Measurements from ENCODE around the gene FARS2.

DNA sequence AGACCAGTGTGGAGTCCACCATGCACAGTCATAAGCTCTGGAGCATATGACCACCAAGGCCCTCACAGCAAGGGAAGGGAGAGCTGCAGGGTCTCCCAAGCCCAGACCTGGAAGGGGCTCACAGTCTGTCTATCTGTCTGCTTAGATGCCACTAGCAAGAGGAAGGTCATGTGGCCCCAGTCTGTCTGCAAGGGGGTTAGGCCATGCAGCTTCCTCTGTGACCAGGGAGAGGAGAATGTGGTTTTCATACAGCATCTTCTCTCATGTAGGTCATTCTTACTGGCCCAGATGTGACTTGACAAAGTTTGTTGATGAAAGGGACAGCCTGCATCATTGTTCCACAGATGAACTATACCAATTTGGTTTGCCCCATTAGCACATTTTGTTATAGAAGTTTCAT, 260.8 kb downstream of the FARS2 start:
- TF ChIP-seq TAF1 (IDR thresholded peaks at IDR 0.05; ENCODE audit: borderline replicate concordance, low read depth, low read length) (no peak), POLR2A (IDR thresholded peaks at IDR 0.05; ENCODE audit: low read depth, low read length) (no peak)
